CD4-positive, alpha-beta T cell treated with Interleukin-12 subunit alpha and Interleukin-12 subunit beta, for 1 hour (primary cell): Measurements from ENCODE around the gene RNF169.
A peak's percentile ranks its signal among the peaks of the same experiment; 100 is the strongest.
"Not testable (repeated sequence)": the region's sequence is repeated elsewhere in the genome, so short reads cannot be mapped to it uniquely, and the experiment has no call there.

ENCODE experiments used
- DNase-seq: peaks from one replicate; pipeline ENCODE4 v3.0.0-alpha.2; 2020

RNF169 gene

DNA sequence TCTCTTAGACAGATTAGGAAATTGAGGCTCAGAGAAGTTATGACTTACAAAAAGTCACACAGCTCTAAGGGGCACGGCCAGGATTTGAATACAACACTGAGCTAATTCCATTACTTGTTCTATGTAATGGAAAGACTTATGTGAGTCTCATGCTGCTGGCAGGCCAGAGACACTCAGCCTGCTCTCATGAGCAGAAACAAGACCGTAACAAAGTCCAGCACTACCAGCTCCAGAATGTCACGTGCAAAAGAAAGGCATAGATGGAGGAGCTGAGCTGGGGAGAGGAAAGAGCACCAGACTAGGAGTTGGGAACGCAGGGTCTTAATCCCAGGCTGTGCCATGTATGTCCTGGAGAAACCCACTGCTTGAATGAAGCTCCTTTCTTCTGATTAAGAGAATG lies 19.3 kb upstream of the RNF169 start:
- no peak for DNase-seq

DNA sequence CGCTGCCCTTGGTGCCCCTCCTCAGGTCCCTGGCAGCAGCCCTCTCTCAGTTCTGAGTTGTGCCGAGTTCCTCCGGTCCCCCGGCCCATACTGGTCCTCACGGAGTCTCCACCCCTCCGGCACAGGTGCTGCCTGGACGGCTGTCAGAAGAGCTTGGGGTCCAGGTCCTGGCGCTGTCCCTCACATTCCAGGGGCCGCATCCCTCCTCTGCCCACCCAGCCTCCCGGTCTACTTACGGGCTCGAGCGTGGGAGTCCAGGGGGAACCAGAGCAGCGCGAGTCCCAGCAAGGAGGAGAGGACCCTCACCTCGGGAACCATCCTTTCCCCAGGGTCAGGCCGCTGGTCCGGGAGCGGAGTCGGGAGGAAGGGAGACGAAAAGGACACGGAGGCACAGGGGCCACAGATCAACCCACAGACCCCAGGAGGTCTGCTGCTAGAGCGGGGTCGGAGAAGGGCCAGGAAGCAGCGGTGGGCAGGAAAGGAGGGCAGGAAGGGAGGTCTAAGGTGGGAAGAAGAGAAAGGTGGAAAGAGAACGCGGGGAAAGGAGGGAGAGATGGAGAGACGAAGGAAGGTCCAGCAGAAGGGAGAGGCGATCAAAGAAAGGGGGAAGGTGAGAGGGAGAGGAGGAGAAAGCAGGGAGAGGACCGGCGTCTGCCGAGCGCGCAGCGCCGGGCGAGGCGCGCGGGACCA lies 17.9 kb upstream of the RNF169 start:
- DNase-seq = no peak

DNA sequence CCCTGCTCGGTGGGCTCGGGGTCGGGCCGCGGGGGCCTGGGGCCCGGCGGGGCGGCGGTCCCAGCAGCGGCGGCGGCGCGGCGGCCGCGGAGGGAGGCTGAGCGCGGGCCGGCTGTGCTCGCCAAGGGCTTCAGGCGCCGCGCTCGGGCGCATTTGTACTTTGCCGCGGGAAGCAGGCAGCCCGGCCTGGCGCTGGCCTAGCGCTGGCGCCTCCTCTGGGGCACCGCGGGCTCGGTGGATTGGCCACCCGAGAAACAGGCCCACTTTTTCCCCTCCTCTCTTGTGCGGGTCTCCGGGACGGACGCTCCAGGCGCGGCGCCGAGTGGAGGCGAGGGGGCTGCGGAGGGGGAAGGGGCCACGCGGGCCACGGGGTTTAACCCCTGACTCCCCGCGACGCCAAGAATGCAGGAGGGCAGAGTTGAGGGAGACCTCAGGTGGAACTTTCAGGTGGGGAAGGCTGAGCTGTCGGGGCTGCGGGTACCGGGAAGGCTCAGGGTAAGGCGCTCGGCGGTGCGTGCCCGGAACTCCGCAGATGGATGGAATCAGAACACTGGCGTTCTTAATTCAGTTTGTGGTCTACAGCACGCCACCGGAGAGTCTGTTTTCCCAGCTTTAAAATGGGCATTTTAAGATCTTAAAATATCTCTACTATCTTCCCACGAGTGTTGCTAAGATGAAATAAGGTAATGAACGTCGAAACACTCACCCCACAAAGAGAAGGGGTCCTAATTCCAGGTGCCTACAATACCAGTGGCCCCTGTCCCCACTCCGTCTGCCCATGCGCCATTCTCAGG lies 17.2 kb upstream of the RNF169 start, which contains the start of gene CHRDL2:
Gene CHRDL2, minus strand, starts transcription at position 126 of the 794 bp plus-strand sequence. CDS start 538 bp downstream, outside the sequence.
- DNase-seq = no peak

DNA sequence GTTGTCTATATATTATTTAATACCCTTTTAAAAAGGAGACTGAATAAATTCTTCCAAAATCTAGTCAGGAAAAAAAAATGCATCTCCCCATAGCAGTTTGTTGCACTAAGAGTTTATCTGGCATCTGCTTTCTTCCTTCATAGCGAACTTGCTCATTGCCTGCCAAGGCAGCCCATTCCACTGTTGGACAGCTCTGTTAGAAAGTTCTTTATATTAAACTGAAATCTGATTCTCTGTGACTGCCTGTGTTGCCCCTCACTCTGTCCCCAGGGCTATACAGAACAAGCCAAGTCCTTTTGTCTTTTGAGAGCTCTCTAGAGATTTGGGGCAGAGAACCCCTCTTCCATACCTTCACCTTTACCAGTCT lies 14.1 kb upstream of the RNF169 start:
- no peak for DNase-seq

DNA sequence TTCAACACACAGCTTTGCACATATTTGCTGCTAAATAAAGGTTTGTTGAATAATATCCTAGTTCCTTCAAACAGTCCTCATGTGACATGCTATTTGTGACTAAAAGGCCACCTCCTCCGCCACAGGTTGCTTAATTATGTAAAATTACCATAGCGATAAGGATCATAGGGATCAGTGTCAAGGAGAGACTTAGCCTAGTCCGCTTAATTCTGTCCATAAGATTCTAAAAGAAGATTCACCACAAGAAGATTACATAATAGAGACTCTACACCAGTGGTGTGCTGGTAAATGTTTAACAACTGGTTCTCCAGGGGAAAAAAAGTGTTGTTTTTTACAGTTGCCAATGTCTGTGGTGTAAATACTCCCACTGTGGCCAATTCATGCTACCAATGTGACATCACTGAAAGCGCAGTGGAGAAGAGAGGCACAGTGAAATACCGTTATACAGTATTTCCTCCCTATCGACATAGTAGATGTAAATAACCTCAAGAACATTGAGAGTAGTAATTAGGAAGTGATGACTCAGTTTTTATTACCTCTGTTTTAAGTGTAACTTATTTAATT lies 13.2 kb upstream of the RNF169 start:
- DNase-seq = no peak

DNA sequence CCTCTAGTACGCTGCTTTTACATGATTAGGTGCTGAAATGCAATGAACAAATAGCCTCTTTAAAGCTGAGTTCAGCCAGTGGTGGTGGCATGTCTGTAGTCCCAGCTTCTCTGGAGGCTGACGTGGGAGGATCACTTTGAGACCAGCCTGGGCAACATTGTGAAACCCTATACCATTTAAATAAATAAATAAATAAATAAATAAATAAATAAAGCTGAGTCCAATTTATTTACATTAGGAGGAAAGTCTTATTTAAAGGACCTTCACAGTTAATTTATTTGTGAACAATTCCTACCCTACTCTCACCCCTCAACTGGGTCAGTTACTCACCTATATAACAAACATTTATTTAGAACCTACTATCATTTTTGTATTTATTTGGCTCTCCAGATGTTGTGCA lies 12.6 kb upstream of the RNF169 start:
- no peak for DNase-seq

DNA sequence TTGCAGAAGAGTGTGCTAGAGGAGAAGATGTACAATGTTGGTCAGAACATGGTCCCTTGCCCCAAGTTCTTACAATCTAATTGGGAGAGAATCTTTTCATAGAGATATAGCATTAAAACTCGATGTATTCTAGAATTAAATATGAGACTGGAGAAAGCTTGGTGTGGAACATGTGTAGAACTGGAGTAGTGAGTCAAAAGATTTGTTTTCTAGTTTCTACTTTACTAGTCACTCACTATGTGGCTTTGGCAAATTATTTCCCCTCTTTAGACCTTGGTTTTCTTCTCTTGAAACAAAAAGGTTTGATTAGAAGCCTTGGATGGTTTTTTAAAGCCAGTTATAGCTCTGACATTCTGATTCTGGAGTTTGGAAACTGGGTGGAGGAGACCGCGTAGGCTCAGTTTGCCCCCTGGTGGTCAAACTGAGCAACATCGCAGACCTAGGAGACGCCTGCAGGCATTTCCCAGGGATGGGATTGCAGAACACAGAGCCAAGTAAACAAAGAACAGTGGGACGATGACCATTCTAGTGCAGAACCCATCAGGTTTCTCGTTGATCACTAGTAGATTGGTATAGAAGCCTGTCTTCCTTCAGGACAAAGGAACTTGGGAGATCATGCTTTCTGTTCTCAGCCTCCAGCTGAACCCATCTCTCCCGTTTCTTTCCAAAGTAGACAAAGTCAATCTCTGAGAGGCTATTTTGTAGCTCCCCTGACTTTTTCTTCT lies 8.9 kb upstream of the RNF169 start:
- peak; percentile 62 for DNase-seq

DNA sequence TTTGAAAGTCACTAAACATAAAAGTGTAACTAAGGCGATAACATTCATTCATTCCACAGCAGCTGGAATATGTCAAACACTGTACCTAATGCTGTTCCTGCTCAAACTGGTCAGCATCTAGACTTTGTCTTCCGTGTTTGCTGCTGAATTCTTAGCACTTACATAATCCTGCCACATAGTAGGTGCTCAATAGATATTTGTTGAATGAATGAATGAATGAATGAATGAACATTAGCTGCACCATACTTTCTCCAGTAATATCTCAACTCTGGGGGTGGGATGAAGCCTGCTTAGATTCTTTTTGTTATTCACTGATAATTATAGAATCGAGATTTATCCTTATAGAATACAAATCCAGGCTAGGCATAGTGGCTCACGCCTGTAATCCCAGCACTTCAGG lies 6.6 kb upstream of the RNF169 start:
- no peak for DNase-seq

DNA sequence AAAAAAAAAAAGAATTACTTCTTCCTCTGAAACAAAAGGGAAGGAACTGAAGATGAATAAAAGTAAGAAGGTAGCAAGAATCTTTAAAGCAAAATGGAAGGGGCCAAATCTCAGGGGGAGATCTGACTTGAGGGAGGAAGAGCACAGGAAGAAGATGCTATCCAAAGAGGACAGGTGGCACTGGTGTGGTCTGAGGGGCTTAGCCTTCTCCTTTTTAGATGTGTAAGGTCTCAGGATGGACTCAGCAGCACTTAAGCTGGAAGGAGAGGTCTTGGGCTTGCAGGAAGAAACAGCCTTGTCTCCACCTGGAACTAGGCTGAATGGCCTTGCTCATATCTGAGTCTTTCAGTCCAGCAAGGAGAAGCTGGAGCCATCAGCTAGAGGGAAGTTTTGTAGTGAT lies 5.0 kb upstream of the RNF169 start:
- DNase-seq = no peak

DNA sequence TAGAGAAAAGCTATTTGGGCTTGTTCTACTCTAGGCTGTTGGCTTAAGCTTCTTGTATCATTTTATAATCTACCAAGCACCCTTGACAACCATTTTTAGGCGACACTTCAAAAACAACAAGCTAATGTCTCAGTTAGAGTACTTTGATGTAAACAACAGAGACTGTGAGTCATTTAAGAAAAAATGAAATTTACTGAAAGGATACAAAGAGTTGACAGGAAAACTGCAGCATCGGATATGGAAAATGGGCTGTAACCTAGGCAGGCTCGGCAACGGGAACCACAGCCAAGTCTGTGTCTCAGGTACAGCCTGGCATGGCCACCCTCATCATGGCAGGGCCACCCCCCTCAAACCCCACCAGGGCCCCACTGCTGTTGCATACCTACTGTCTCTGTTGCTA lies 4.4 kb upstream of the RNF169 start:
- no peak for DNase-seq

DNA sequence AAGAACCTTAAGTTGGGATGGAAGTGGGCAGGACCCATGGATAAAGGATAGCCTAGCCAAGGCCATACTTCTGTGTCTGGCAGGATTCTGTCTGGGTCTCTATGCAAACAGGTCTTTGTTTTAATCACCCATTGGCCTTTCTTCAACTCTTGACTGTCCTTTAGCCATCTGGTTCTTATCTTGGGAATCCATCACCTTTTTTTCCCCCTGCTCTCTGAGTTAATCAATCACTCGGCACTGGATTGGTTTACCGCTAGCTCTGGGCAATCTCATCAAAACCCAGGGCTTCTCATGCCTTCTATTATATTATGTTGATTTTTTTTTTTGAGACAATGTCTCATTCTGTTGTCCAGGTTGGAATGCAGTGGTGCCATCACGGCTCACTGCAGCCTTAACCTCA lies 1.8 kb upstream of the RNF169 start:
- DNase-seq = no peak

DNA sequence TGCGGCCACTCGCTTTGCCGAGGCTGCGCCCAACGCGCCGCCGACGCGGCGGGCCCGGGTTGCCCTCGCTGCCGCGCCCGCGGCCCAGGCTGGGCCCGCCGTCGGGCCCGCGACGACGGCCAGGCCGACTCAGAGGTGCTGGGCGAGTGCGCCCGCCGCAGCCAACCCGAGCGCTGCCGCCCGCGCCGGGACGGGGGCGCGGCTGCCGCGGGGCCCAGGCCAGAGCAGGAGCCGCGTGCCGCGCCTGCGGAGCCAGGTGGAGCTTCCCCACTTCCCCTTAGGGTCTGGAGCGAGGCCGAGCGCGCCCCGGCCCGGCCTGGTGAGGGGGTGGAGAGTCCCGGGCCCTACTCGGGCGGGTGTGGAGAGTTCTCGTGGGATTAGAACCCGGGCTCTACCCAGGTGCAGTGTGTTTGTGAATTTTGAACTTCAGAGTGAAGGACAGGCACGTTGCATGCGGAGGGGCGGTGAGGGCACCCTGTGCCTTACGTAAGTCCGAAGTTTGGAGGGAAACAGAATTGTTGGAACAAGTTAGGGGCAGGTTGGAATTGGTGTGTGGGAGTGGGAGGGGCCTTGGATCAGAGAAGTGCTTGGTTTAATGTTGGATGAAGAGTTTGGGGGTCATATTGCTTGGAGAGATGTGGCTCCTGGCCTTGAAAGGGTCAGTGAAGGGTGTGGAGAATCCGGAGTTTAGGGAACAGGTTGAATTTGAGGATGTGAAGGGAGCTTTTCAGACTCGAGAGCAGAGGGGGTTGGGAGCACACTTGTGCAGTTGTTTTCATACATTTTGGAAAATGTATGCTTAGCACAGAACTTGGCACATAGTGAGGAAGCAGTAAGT lies 697 bp downstream of the RNF169 start:
- peak; percentile 52 for DNase-seq

DNA sequence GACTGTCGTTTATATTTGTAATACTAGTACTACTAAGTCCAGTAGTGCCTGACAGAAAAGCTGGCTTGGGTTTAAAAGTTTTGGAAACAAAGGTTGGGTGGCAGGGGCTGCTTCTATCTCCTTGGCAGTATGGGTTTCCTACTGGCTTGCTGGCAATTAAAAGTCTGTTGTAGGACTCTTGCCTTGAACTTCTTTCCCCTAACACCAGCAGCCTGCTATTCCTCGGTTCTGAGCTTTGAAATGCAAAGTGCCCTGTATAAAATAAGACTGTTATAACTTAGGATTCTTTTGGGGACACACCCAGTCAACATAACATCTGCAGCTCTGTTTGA lies 1.3 kb downstream of the RNF169 start:
- DNase-seq = no peak

DNA sequence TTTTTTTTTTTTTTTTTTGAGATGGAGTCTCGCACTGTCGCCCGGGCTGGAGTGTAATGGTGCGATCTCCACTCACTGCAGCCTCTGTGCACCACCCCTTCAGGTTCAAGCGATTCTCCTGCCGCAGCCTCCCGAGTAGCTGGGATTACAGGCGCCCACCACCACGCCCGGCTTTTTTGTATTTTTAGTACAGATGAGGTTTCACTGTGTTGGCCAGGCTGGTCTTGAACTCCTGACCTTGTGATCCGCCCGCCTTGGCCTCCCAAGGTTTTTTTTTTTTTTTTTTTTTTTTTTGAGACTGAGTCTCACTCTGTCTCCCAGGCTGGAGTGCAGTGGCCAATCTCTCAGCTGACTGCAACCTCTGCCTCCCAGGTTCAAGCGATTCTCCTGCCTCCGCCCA lies 1.9 kb downstream of the RNF169 start:
- DNase-seq = not testable (repeated sequence)

DNA sequence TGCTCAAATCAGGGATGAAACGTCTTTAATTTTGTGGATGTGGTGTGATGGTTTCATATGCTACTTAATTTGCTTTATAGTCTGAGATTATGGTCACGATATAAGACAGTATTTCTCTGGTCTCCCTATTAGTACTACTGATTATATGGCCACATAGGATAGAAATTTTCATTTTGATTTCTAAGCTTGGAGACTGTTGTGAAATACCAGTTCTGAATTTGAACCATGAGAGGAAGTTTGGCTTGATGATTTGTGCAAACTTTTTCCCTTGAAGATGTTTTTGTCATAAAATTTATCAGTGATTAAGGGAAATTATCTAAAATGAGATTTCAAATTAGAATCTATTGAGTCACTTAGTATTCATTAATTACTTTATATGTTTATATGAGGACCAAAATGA lies 2.7 kb downstream of the RNF169 start:
- DNase-seq = no peak

DNA sequence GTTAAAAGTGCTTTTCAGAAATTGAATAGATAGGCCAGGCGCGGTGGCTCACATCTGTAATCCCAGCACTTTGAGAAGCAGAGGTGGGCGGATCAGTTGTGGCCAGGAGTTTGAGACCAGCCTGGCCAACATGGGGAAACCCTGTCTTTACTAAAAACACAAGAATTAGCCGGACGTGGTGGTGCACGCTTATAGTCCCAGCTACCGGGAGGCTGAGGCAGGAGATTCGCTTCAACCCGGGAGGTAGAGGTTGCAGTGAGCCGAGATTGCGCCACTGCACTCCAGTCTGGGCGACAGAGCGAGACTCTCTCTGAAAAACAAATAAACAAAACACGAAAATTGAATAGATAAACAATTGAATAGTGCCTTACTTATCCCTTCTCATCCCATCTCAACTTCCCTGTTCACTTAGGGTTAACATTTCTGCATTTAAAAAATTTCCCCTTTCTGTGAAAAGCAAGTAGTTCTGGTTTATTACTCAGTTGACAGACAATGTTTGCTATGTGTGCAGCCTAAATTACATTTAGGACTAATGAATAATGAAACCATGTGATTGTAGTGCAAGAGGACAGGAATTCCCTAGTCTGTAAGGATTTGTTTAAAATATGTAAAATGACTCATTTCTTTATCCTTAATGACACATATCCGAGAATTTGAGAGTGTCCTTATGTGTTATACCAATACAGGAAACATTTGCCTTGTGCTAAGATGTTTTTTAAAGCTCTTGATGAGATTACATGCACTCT lies 6.0 kb downstream of the RNF169 start:
- DNase-seq = no peak

DNA sequence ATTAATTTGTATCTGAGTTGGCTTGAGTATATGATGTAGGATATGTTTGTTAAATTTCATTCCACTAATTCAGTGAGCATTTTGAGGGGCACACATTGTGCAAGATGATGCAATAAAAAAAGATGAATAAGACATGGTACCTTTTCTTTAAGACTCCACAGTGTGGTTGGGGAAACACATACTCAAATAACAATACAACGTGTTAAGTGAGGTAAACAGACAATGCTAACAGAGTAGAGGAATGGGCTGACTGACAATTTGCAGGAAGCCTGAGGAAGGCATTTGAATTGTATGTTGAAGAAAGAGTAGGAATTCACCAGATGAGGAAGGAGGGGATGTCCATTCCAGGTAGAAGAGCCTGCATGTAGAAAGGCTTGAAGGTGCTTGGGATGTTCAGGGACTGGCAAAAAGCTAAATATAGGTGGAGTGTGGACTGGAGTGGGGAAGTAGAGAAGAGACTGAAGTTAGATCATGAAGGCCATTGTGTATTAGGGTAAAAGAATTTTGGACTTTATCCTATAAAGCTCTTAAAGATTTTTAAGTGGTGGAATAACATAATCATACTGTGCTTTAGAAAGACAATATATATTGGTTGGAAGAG lies 6.8 kb downstream of the RNF169 start:
- no peak for DNase-seq

DNA sequence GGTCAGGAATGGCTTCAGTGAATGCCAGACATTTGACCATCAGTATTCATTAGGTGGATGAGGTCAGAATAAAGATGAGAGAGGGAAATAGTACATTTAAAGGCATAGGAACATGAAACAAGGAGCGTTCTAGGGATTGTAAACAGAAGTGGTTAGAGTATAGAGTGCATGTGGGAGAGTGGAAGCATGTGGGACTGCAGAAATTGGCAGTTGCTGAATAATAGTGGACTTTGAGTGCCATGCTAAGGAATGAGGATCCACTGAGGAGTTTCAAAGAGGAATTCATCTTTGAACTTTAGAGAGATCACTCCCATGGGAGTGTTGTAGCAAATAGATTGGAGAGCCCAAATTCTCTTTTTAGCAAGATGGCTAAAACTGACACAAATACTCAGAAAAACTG lies 7.9 kb downstream of the RNF169 start:
- no peak for DNase-seq

DNA sequence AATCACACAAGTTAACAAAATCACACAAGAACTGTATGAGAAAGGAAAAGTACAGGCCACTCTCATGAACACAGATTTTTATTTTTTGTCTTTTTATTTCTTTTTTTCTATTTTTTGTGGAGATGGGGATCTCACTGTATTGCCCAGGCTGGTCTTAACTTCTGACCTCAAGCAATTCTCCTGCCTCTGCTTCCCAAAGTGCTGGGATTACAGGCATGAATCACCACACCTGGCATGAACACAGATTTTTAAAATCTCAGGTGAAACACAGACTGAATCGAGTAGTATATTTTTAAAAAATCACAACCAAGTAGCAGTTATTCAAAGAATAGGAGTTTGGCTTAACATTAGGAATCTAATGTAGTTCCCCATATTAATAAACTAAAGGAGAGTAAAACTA lies 18.3 kb downstream of the RNF169 start:
- DNase-seq = no peak

DNA sequence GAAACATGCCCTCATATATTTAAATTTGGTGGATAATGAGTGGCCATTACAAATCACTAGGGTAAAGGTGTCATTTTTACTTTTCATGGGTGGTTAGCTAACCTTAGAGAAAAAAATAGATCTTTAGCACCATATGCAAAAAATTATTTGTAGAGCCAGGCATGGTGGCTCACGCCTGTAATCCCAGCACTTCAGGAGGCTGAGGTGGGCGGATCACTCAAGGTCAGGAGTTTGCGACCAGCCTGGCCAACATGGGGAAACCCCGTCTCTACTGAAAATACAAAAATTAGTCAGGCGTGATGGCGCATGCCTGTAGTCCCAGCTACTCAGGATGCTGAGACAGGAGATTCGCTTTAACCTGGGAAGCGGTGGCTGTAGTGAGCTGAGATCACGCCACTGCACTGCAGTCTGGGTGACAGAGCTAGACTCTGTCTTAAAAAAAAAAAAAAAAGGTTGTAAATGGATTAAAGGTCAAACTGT lies 19.6 kb downstream of the RNF169 start:
- peak; percentile 12 for DNase-seq

DNA sequence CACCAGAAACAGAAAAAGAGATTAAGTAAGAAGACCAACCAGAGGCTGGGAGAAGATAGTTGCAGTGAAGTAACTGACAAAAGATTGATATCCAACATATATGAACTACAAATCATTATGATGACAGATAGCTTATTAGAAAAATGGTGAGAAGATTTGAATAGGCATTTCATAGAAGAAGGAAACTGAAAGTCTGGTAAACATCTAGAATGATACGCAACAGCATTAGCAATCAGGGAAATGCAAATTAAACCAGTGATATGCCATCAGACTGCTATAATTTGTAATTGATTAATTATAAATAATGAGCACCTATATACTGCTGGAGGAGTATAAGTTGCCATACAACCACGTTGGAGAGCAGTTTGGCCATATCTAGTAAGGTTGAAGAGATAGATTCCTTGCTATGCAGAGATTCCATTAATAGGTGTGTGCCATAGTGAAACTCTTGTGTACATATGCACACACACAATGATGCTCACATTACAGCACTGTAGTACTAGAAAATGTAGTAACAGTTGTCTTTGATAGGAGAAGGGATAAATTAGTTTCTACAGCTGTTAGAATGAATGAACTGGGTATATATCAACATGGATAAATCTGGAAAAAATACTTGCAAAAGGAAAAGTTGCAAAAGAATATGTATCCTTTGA lies 20.5 kb downstream of the RNF169 start:
- DNase-seq = no peak
